H1 (cell line): ENCODE measurements around the gene CHST11. TPM values are rescaled to one million over a fixed set of nuclear protein-coding genes. Genes with fewer than 3 reads are reported as not detected.

Experiments used
- CTCF ChIA-PET: fragments of 300-600 bp; sonication (Branson Sonifier 250); formaldehyde crosslinking; loops from one replicate; lab custom pipeline; 2021; ENCODE audit not compliant: partially characterized antibody; lab: Charles Lee
- POLR2A ChIA-PET: fragments of 300-600 bp; sonication (Branson Sonifier 250); formaldehyde crosslinking; loops from one replicate; lab custom pipeline; 2021; ENCODE audit warnings: inconsistent platforms; ENCODE audit not compliant: partially characterized antibody; lab: Charles Lee
- DNase-seq, 2 experiments: peaks; one replicate each; pipeline versions ENCODE4 v3.0.0 to v3.0.0-alpha.2; 2010 to 2022; ENCODE audit warnings: low spot score in 2 of 2, low read depth in 1 of 2, mixed read lengths in 1 of 2
- FAIRE-seq: peaks from 2 replicates; lab custom pipeline; 2011; peaks lifted over from hg19 to GRCh38; lab: Jason Lieb, UNC
- H2AFZ ChIP-seq: 2 replicates; pipeline ENCODE4 v1.8.1; 2012; ENCODE audit warnings: low read length, inconsistent platforms
- H2AK5ac ChIP-seq: 2 replicates; pipeline ENCODE4 v1.6.1; 2013; ENCODE audit warnings: low read depth, low read length
- H2BK120ac ChIP-seq: replicated peaks from 2 replicates; pipeline ENCODE3; 2013; ENCODE audit warnings: low read depth, low read length, inconsistent platforms
- H2BK12ac ChIP-seq: 2 replicates; pipeline ENCODE4 v1.6.1; 2013; ENCODE audit warnings: low read depth, low read length
- H2BK15ac ChIP-seq: 2 replicates; pipeline ENCODE4 v1.6.1; 2013; ENCODE audit warnings: low read length
- H2BK20ac ChIP-seq: 2 replicates; pipeline ENCODE4 v1.6.1; 2013; ENCODE audit warnings: low read length
- H2BK5ac ChIP-seq: 2 replicates; pipeline ENCODE4 v1.6.1; 2013; ENCODE audit warnings: low read depth, low read length
- H3K14ac ChIP-seq: 2 replicates; pipeline ENCODE4 v1.6.1; 2013; ENCODE audit warnings: inconsistent platforms; ENCODE audit not compliant: insufficient read length
- H3K18ac ChIP-seq: 2 replicates; pipeline ENCODE4 v1.6.1; 2013; ENCODE audit warnings: low read length; ENCODE audit errors: extremely low read depth
- H3K23ac ChIP-seq: 2 replicates; pipeline ENCODE4 v1.6.1; 2013; ENCODE audit warnings: inconsistent platforms; ENCODE audit not compliant: insufficient read length
- H3K23me2 ChIP-seq: 2 replicates; pipeline ENCODE4 v1.6.1; 2013; ENCODE audit warnings: low read depth, low read length
- H3K27ac ChIP-seq: 2 replicates; pipeline ENCODE4 v1.6.1; 2011; ENCODE audit warnings: low read depth, low read length, inconsistent platforms
- H3K27me3 ChIP-seq, 4 experiments: replicated peaks in 1 of 4; 1 replicate in 1 of 4; 2 replicates in 3 of 4; pipeline versions ENCODE4 v1.6.1 to v1.8.1; 2011 to 2013; ENCODE audit warnings: low read length in 3 of 4, mild to moderate bottlenecking in 3 of 4, inconsistent platforms in 2 of 4, mixed read lengths in 2 of 4, moderate library complexity in 1 of 4; ENCODE audit not compliant: control insufficient read depth in 3 of 4, insufficient read depth in 3 of 4; ENCODE audit errors: extremely low read depth in 1 of 4
- H3K36me3 ChIP-seq, 4 experiments: 2 replicates each; pipeline versions ENCODE4 v1.6.1 to v1.8.1; 2011 to 2013; ENCODE audit warnings: mild to moderate bottlenecking in 4 of 4, low read length in 3 of 4, moderate library complexity in 2 of 4, control low read depth in 1 of 4, inconsistent platforms in 1 of 4; ENCODE audit not compliant: insufficient read depth in 4 of 4, control insufficient read depth in 2 of 4
- H3K4ac ChIP-seq: replicated peaks from 2 replicates; pipeline ENCODE3; 2013; ENCODE audit warnings: low read length, low read depth, mixed read lengths, inconsistent platforms; ENCODE audit not compliant: insufficient read length
- H3K4me1 ChIP-seq, 4 experiments: replicated peaks in 1 of 4; 1 replicate in 1 of 4; 2 replicates in 3 of 4; pipeline versions ENCODE4 v1.6.1 to v1.8.1; 2011 to 2013; ENCODE audit warnings: low read length in 3 of 4, inconsistent platforms in 2 of 4, mixed read lengths in 1 of 4; ENCODE audit not compliant: insufficient read depth in 4 of 4, control insufficient read depth in 3 of 4
- H3K4me2 ChIP-seq, 2 experiments: 2 replicates each; pipeline versions ENCODE4 v1.6.1 to v1.8.1; 2011 to 2013; ENCODE audit warnings: low read depth in 2 of 2, low read length in 2 of 2, control low read depth in 1 of 2, inconsistent platforms in 1 of 2, mild to moderate bottlenecking in 1 of 2; ENCODE audit not compliant: insufficient read depth in 1 of 2
- H3K4me3 ChIP-seq, 4 experiments: fragments of 200-600, 300-600 bp in 1 of 4; sonication (generic), shearing (Covaris generic), sonication (Bioruptor Twin) in 1 of 4; 2 replicates each; pipeline versions ENCODE4 v1.5.1 to v1.8.1; 2011 to 2016; ENCODE audit warnings: low read length in 4 of 4, low read depth in 3 of 4, control low read depth in 2 of 4, inconsistent platforms in 2 of 4, mild to moderate bottlenecking in 2 of 4, mixed read lengths in 1 of 4, moderate library complexity in 1 of 4; ENCODE audit not compliant: insufficient read depth in 2 of 4; ENCODE audit errors: extremely low read depth in 1 of 4
- H3K56ac ChIP-seq: replicated peaks from 2 replicates; pipeline ENCODE3; 2013; ENCODE audit warnings: low read depth, mild to moderate bottlenecking, mixed read lengths, low read length, inconsistent platforms; ENCODE audit not compliant: insufficient read length
- H3K79me1 ChIP-seq: 2 replicates; pipeline ENCODE4 v1.6.1; 2013; ENCODE audit warnings: low read depth, low read length, control low read depth
- H3K79me2 ChIP-seq, 2 experiments: 2 replicates each; pipeline versions ENCODE4 v1.6.1 to v1.8.1; 2012 to 2013; ENCODE audit warnings: low read length in 2 of 2, mild to moderate bottlenecking in 2 of 2, inconsistent platforms in 1 of 2; ENCODE audit not compliant: insufficient read depth in 2 of 2, control insufficient read depth in 1 of 2
- H3K9ac ChIP-seq, 4 experiments: replicated peaks in 1 of 4; 1 replicate in 1 of 4; 2 replicates in 3 of 4; pipeline versions ENCODE4 v1.6.1 to v1.8.1; 2011 to 2013; ENCODE audit warnings: low read depth in 3 of 4, low read length in 3 of 4, control low read depth in 2 of 4, mild to moderate bottlenecking in 2 of 4, moderate library complexity in 2 of 4, inconsistent platforms in 1 of 4; ENCODE audit errors: extremely low read depth in 1 of 4
- H3K9me3 ChIP-seq, 2 experiments: 2 replicates each; pipeline versions ENCODE4 v1.6.1 to v1.8.1; 2012 to 2013; ENCODE audit warnings: mild to moderate bottlenecking in 2 of 2, moderate library complexity in 2 of 2, control low read depth in 1 of 2, inconsistent platforms in 1 of 2, low read depth in 1 of 2, low read length in 1 of 2, mixed read lengths in 1 of 2; ENCODE audit not compliant: insufficient read depth in 2 of 2
- H4K20me1 ChIP-seq, 2 experiments: replicated peaks in 1 of 2; 2 replicates each; pipeline versions ENCODE3 to v1.8.1; 2011 to 2013; ENCODE audit warnings: inconsistent platforms in 2 of 2, low read length in 2 of 2, mild to moderate bottlenecking in 1 of 2; ENCODE audit not compliant: insufficient read depth in 2 of 2, control insufficient read depth in 1 of 2
- H4K5ac ChIP-seq: 2 replicates; pipeline ENCODE4 v1.6.1; 2013; ENCODE audit warnings: low read length, low read depth, mixed read lengths, inconsistent platforms; ENCODE audit not compliant: insufficient read length
- H4K8ac ChIP-seq: 2 replicates; pipeline ENCODE4 v1.8.0; 2013; ENCODE audit warnings: mild to moderate bottlenecking, moderate library complexity, low read length, inconsistent platforms; ENCODE audit not compliant: insufficient read depth; ENCODE audit errors: extremely low read depth
- H4K91ac ChIP-seq: replicated peaks from 2 replicates; pipeline ENCODE3; 2013; ENCODE audit warnings: low read length, mixed read lengths, inconsistent platforms; ENCODE audit not compliant: insufficient read length
- KDM1A ChIP-seq: fragments of 200-600, 300-600 bp; sonication (generic); IDR thresholded peaks from 2 replicates; pipeline ENCODE4 v1.7.1; 2016; ENCODE audit warnings: mild to moderate bottlenecking, low read length, borderline replicate concordance
- SP2 ChIP-seq: IDR thresholded peaks from 2 replicates; pipeline ENCODE4 v1.6.1; 2012; ENCODE audit warnings: mild to moderate bottlenecking, low read length, inconsistent platforms
- WGBS, 2 experiments: shearing (Covaris generic) in 1 of 2; methylation state at CpG; one replicate each; pipeline versions ENCODE4 v1.1.6 to v1.1.7; 2013 to 2015; ENCODE audit warnings: low lambda C conversion rate in 2 of 2, mixed read lengths in 2 of 2, inconsistent platforms in 1 of 2, low coverage in 1 of 2, missing lambda C conversion rate in 1 of 2; ENCODE audit not compliant: insufficient replicate concordance in 2 of 2, insufficient coverage in 1 of 2, insufficient read length in 1 of 2; ENCODE audit errors: extremely low coverage in 1 of 2, missing lambda C conversion rate in 1 of 2; 5-methylcytosine and 5-hydroxymethylcytosine counted together
- polyA plus RNA-seq, 7 experiments: library from polyadenylated mRNA; depleted of rRNA in 3 of 7; stranded (reverse) in 5 of 7; unstranded in 2 of 7; fragments of >200 nt in 5 of 7; fragments of 200-250 nt in 2 of 7; gene quantifications; 1 replicate in 5 of 7; 2 replicates in 1 of 7; 4 replicates in 1 of 7; pipeline versions ENCODE4 v1.2.1 to v1.2.3, GENCODE V29; 2011 to 2013; ENCODE audit warnings: missing spikeins in 2 of 7, mixed read lengths in 2 of 7
- total RNA-seq: library from RNA; stranded (reverse); fragmentation: NEBNext Ultra II Directional; extraction: Animal tissue kit (Norgen Biotek cat#: 25700); gene quantifications from 2 replicates; pipeline ENCODE4 v1.2.1, GENCODE V29; 2021

The CHST11 gene
- total and polyA plus RNA-seq, 2 of the 8 experiments (the other 6 are each of a cell fraction or from before 2014, with no cell fraction given): 14.4 to 20.8 TPM

DNA sequence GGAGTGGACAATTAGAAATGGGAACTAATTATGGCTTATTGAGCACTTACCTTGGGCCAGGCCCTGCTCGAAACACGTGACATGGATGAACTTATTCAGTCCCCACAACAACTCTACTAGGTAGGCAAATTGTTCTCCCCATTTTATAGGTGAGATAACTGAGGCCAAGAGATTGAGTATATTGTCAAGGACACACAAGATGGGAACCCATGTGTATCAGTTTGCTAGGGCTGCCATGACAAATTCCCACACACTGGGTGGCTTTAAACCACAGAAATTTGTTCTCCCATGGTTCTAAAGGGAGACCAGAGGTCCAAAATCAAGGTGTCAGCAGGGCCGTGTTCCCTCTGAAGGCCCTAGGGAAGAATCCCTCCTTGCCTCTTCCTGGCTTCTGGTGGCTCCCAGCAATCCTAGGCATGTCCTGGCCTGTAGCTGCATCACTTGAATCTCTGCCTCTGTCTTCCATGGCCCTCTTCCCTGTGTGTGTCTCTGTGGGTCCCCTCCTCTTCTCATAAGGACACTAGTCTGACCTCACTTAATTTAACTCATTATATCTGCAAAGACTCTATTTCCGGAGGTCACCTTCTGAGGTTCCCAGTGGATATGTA, 128.8 kb downstream of the CHST11 start:
- no peak overlapping the region for H2BK12ac ChIP-seq
- H3K27ac ChIP-seq: no peak overlapping the region
- ChIA-PET POLR2A (no interaction called here), CTCF (no interaction called here)
- no peak overlapping the region for H3K4me2 ChIP-seq
- no peak for TF ChIP-seq SP2
- TF ChIP-seq KDM1A: no peak
- no peak overlapping the region for H3K56ac ChIP-seq
- H2AFZ ChIP-seq: no peak overlapping the region
- no peak overlapping the region for H2BK120ac ChIP-seq
- no peak for FAIRE-seq
- 92% methylated on average over 4 of the region's 4 CpGs; no CpG with 5 or more reads in 1 of the 2 experiments for whole genome bisulfite sequencing, 2 experiments
- H3K79me1 ChIP-seq: no peaks in the 10 kb centered on the region; the same call in 1 of the 2 replicates
- H2BK5ac ChIP-seq: no peak overlapping the region
- no peak overlapping the region for H2AK5ac ChIP-seq
- H4K20me1 ChIP-seq: no peaks in the 10 kb centered on the region
- no peak overlapping the region for H2BK20ac ChIP-seq
- H4K91ac ChIP-seq: no peak overlapping the region
- H3K9ac ChIP-seq: no peak overlapping the region
- no peak overlapping the region for H3K18ac ChIP-seq
- H3K27me3 ChIP-seq: no peaks in the 10 kb centered on the region
- H3K23me2 ChIP-seq: no peaks in the 10 kb centered on the region
- H3K14ac ChIP-seq: no peak overlapping the region
- H3K4me3 ChIP-seq: no peak overlapping the region
- no peaks in the 10 kb centered on the region for H3K9me3 ChIP-seq
- no peak overlapping the region for H3K23ac ChIP-seq
- H3K4me1 ChIP-seq: no peaks in the 10 kb centered on the region
- no peak overlapping the region for H3K4ac ChIP-seq
- H4K5ac ChIP-seq: no peak overlapping the region
- H4K8ac ChIP-seq: no peak overlapping the region
- DNase-seq: no peak
- H2BK15ac ChIP-seq: no peak overlapping the region
- H3K36me3 ChIP-seq: no peaks in the 10 kb centered on the region
- no peaks in the 10 kb centered on the region for H3K79me2 ChIP-seq
